ENCODE measurements around the gene BDKRB2. TPM values are rescaled to one million over a fixed set of nuclear protein-coding genes. Genes with fewer than 3 reads are reported as not detected.

Gene BDKRB2
- total and polyA plus RNA-seq, 12 donors: 0.18 to 6.8 (median 1.6) TPM

- Histone ChIP-seq H3K4me3 (no peak overlapping the region), H3K9me3 (replicated peaks in 1 of 3) (no peaks in the 10 kb centered on the region), H3K4me1 (replicated peaks in 1 of 2) (peaks cover 0 to 12% of the 10 kb centered on the region in 2 donors), H3K36me3 (replicated peaks in 1 of 2) (no peaks in the 10 kb centered on the region), H3K27ac (no peak overlapping the region), H3K27me3 (no peaks in the 10 kb centered on the region)
- 85 to 95% (median 88%) methylated on average over 12 of the region's 12 CpGs for WGBS, 4 donors
- TF ChIP-seq POLR2A (IDR thresholded peaks at IDR 0.05): no peak
- no peak for TF ChIP-seq CTCF (IDR thresholded peaks at IDR 0.05)
- DNase-seq: no peak
- intact Hi-C loops (cut with DNase I): no loop called here
Measured at GRCh38 chr14:96208739-96209138, 4.1 kb downstream of the BDKRB2 start.

GRCh38 chr14:96212140-96212539 is 7.5 kb downstream of the BDKRB2 start:
- Histone ChIP-seq H3K4me3 (no peak overlapping the region), H3K9me3 (replicated peaks in 1 of 3) (no peaks in the 10 kb centered on the region), H3K27me3 (no peaks in the 10 kb centered on the region), H3K36me3 (replicated peaks in 1 of 2) (no peaks in the 10 kb centered on the region), H3K27ac (no peak overlapping the region), H3K4me1 (replicated peaks in 1 of 2) (no peaks in the 10 kb centered on the region)
- DNase-seq: no peak
- TF ChIP-seq POLR2A (IDR thresholded peaks at IDR 0.05) (no peak), CTCF (IDR thresholded peaks at IDR 0.05) (no peak)
- intact Hi-C loops (cut with DNase I): no loop called here

- 88 to 96% (median 91%) methylated on average over 3 to 4 of the region's 4 CpGs for WGBS, 4 donors
- no peaks in the 10 kb centered on the region for H3K27me3 ChIP-seq
- DNase-seq: no peak
- TF ChIP-seq POLR2A (IDR thresholded peaks at IDR 0.05) (no peak), CTCF (IDR thresholded peaks at IDR 0.05) (no peak)
- H3K27ac ChIP-seq: no peak overlapping the region
- H3K36me3 ChIP-seq (replicated peaks in 1 of 2): no peaks in the 10 kb centered on the region
- intact Hi-C loops (cut with DNase I): no loop called here
- H3K9me3 ChIP-seq (replicated peaks in 1 of 3): no peaks in the 10 kb centered on the region
- H3K4me1 ChIP-seq (replicated peaks in 1 of 2): no peaks in the 10 kb centered on the region
- H3K4me3 ChIP-seq: no peak overlapping the region
Measured at GRCh38 chr14:96212896-96213295, 8.3 kb downstream of the BDKRB2 start.

GRCh38 chr14:96213871-96214465 is 9.3 kb downstream of the BDKRB2 start:
- Histone ChIP-seq H3K27me3 (no peaks in the 10 kb centered on the region), H3K9me3 (replicated peaks in 1 of 3) (no peaks in the 10 kb centered on the region), H3K4me3 (no peak overlapping the region), H3K36me3 (replicated peaks in 1 of 2) (no peaks in the 10 kb centered on the region), H3K27ac (no peak overlapping the region), H3K4me1 (replicated peaks in 1 of 2) (no peaks in the 10 kb centered on the region)
- intact Hi-C loops (cut with DNase I): no loop called here
- TF ChIP-seq POLR2A (IDR thresholded peaks at IDR 0.05) (no peak), CTCF (IDR thresholded peaks at IDR 0.05) (no peak)
- DNase-seq: no peak
- 75 to 90% (median 78%) methylated on average over 4 to 10 of the region's 10 CpGs for WGBS, 4 donors

Data from adrenal gland (tissue), 12 donors.